ENCODE data around the gene CYB561. TPM values are rescaled to one million over a fixed set of nuclear protein-coding genes. Genes with fewer than 3 reads are reported as not detected.

CYB561 gene
- total RNA-seq, 1 experiment from 2014 or later = 20.7 TPM

GRCh38 chr17:63442074-63442473 lies 4.0 kb downstream of the CYB561 start:
- no peak for DNase-seq
- no peak overlapping the region for H2BK15ac ChIP-seq (ENCODE audit: low read depth, low read length)
- H2BK12ac ChIP-seq (ENCODE audit: insufficient read length, low read depth, low read length) = no peak overlapping the region
- no peak overlapping the region for H3K9ac ChIP-seq (ENCODE audit: extremely low read depth, insufficient read length, low read length)
- H3K36me3 Mint-ChIP-seq (ENCODE audit: insufficient read depth in 1 of 3, low read depth in 3 of 3) = peaks cover 0 to 2% (median 0%) of the 10 kb centered on the region in 3 experiments; a peak in 2 of 7 replicates
- no peaks in the 10 kb centered on the region; a peak in 1 of 5 replicates for H3K9me3 Mint-ChIP-seq
- no peak overlapping the region for H3K27ac Mint-ChIP-seq
- no peak overlapping the region for H3K27ac ChIP-seq (ENCODE audit: insufficient read length, low read depth, low read length)
- H4K91ac ChIP-seq (ENCODE audit: insufficient read length, low read depth, low read length) = no peak overlapping the region
- H3K4me1 Mint-ChIP-seq = peaks cover 18 to 34% of the 10 kb centered on the region in 2 experiments
- H3K14ac ChIP-seq (ENCODE audit: insufficient read depth, low read length) = no peak overlapping the region
- H3K4ac ChIP-seq (ENCODE audit: low read depth, low read length) = no peak overlapping the region
- peaks cover 8% of the 10 kb centered on the region for H3K27me3 Mint-ChIP-seq (ENCODE audit: low read depth)
- no peaks in the 10 kb centered on the region for H3K9me3 ChIP-seq (ENCODE audit: control insufficient read depth, low read depth, low read length)
- no peak overlapping the region for H3T11ph ChIP-seq (ENCODE audit: low read length)
- no peak overlapping the region for H2BK120ac ChIP-seq (ENCODE audit: low read depth, low read length, poor library complexity, severe bottlenecking)
- H2BK20ac ChIP-seq (ENCODE audit: low read depth, low read length, poor library complexity, severe bottlenecking) = no peak overlapping the region
- no peak overlapping the region for H4K8ac ChIP-seq (replicated peaks; ENCODE audit: insufficient read length, low read depth, low read length)
- H3K56ac ChIP-seq (ENCODE audit: insufficient read length, low read depth, low read length) = no peak overlapping the region
- no peaks in the 10 kb centered on the region; the same call in 1 of the 2 replicates for H3K4me1 ChIP-seq (ENCODE audit: insufficient read depth, low read length)
- H3K23me2 ChIP-seq (ENCODE audit: insufficient read length, low read depth, low read length, poor library complexity, severe bottlenecking) = peaks cover 14% of the 10 kb centered on the region
- no peak overlapping the region for H3K4me3 Mint-ChIP-seq
- no peaks in the 10 kb centered on the region; the same call in 1 of the 2 replicates for H3K27me3 ChIP-seq (ENCODE audit: insufficient read depth, low read length)
- H3K4me2 ChIP-seq (ENCODE audit: insufficient read depth, insufficient read length, low read length) = no peak overlapping the region
- H2AFZ ChIP-seq (ENCODE audit: low read length) = no peak overlapping the region
- no CpG with 5 or more reads among the region's 8 CpGs for WGBS (ENCODE audit: extremely low coverage, insufficient read length, low lambda C conversion rate)
- no peak overlapping the region for H3K18ac ChIP-seq (ENCODE audit: insufficient read length, low read depth, low read length)
- H3K23ac ChIP-seq (ENCODE audit: insufficient read length, low read depth, low read length) = no peak overlapping the region
- no peak overlapping the region for H2BK5ac ChIP-seq (ENCODE audit: insufficient read length, low read length)
- H4K20me1 ChIP-seq (ENCODE audit: control insufficient read depth, insufficient read depth, insufficient read length) = peaks cover 4% of the 10 kb centered on the region
- no peaks in the 10 kb centered on the region for H3K79me2 ChIP-seq (ENCODE audit: insufficient read depth, low read length)
- H2AK5ac ChIP-seq (ENCODE audit: insufficient read length, low read length) = no peak overlapping the region
- H3K79me1 ChIP-seq (ENCODE audit: insufficient read depth, low read depth, low read length, poor library complexity, severe bottlenecking) = no peaks in the 10 kb centered on the region
- no peak overlapping the region for H4K5ac ChIP-seq (ENCODE audit: insufficient read length, low read depth, low read length)
- no peak for TF ChIP-seq CTCF (conservative IDR thresholded peaks at IDR 0.05)

Measured in H9 (cell line).